CD4-positive, alpha-beta T cell treated with Interleukin-12 subunit alpha and Interleukin-12 subunit beta, for 1 hour (primary cell): ENCODE measurements around the gene WDR26.
"Not testable (repeated sequence)": the region's sequence is repeated elsewhere in the genome, so short reads cannot be mapped to it uniquely, and the experiment has no call there.

Experiments
- DNase-seq: peaks from one replicate; pipeline ENCODE4 v3.0.0-alpha.2; 2020

WDR26 gene

GRCh38 chr1:224433701-224434672, 610 bp downstream of the WDR26 start:
- DNase-seq, result peak; percentile 67

- DNase-seq, result peak; percentile 46
These were observed 1.4 kb downstream of the WDR26 start for GRCh38 chr1:224433041-224433691.

- peak; percentile 36 for DNase-seq
These were observed 1.9 kb downstream of the WDR26 start for GRCh38 chr1:224432672-224433040.

- DNase-seq, result no peak
These were observed 2.5 kb downstream of the WDR26 start for GRCh38 chr1:224432146-224432545.

- no peak for DNase-seq
These were observed 2.9 kb downstream of the WDR26 start for GRCh38 chr1:224431726-224432125.

DNA sequence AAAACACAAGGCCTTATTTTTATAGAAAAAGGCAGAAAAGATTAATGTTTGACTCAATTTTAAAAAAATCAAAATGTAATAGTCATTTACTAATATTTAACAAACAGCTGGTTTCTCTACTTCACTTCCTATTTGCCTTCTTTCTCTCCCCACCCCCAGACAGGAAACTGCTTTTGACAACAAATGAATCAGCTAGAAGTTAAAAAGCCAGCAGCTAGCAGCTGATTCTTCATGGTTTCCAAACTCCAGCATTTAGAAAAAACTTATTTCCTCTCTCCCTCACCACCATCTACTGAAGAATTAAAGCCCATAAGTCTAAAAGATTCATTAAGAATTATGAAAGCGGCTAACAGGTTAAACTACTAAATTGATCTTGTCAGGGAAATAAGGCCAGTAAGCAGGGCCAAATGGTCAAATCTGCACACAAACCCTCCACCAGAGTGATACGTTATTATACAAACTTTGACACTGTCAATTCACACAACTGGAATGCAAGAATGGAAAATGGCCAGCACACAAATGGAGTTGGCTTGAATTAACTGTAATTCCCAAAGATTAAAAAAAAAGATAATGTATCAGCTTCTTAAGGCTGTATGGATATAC, 4.0 kb downstream of the WDR26 start:
- DNase-seq, result peak; percentile 73

- no peak for DNase-seq
These were observed 4.8 kb downstream of the WDR26 start for GRCh38 chr1:224429616-224430326.

DNA sequence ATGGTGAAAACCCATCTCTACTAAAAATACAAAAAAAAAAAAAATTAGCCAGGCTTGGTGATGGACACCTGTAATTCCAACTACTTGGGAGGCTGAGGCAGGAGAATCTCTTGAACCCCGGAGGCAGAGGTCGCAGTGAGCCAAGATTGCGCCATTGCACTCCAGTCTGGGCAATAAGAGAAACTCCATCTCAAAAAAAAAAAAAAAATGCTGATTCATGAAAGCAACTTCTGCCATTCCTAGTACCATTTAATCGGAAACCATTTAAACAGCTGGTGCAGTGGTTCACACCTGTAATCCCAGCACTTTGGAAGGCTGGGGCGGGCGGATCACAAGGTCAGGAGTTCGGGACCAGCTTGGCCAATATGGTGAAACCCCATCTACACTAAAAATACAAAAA, 5.9 kb downstream of the WDR26 start:
- DNase-seq, result not testable (repeated sequence)

DNA sequence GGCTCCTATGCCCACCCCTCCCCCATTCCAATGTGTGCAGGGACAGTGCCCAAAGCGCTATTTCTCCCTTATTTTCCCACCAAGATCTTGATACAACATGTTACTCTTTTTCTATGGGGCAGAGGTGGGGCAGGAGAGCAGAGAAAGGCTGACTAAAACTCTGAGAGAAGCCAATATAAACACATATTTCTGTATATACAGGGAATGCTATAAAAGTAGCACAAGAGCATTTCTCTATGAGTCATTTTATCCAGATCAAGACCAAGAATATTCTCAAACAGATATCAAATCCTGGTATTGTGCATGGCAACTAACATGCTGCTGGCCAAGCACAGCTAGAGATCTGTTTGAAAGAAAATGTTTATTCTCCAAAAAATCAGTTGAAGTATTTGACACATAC, 7.3 kb downstream of the WDR26 start:
- DNase-seq, result no peak

GRCh38 chr1:224426869-224427268, 7.7 kb downstream of the WDR26 start:
- DNase-seq, result not testable (repeated sequence)

DNA sequence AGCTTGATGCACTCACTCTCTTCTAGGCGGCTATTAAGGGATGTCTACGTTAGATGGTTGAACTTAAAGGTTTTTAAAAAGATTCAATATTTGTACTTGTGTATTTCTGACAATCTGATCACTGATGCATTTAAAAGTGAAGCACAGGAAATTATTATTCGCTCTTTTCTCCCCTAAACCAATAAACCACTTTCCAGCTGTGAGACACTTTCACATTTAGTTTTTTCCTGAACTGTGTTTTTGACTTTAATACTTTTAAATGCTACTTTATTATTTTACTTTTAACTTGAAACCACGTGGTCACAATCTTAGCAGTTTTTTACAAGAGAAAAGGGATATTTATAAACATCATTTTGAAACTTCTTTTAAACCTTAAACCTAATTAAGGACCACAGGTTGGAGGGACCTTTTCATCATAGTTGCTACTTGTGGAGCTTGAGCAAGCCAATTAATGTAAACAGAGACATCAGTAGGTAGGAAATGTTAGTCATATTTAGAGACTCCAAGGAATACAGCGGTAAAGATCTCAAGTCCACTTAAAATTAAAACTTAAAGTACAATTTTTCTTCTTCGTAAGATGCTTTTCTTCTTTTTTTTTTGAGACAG, 9.2 kb downstream of the WDR26 start:
- DNase-seq, result no peak

GRCh38 chr1:224420106-224420505, 14.5 kb downstream of the WDR26 start:
- DNase-seq, result no peak

GRCh38 chr1:224411766-224412165, 22.8 kb downstream of the WDR26 start:
- no peak for DNase-seq

DNA sequence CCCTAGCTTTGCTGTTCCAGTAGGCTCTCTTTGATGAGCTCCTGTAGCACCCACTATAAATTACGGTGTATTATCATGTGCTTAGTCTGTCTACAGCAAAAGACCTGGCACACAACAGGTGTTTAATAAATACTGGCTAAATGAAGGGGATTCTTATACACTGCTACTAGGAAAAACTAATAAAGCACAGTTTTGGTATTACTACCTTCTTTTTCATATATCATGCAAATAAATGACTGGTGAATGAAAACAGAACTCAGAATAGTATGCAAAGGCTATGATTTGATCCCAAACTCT, 26.4 kb downstream of the WDR26 start:
- no peak for DNase-seq

DNA sequence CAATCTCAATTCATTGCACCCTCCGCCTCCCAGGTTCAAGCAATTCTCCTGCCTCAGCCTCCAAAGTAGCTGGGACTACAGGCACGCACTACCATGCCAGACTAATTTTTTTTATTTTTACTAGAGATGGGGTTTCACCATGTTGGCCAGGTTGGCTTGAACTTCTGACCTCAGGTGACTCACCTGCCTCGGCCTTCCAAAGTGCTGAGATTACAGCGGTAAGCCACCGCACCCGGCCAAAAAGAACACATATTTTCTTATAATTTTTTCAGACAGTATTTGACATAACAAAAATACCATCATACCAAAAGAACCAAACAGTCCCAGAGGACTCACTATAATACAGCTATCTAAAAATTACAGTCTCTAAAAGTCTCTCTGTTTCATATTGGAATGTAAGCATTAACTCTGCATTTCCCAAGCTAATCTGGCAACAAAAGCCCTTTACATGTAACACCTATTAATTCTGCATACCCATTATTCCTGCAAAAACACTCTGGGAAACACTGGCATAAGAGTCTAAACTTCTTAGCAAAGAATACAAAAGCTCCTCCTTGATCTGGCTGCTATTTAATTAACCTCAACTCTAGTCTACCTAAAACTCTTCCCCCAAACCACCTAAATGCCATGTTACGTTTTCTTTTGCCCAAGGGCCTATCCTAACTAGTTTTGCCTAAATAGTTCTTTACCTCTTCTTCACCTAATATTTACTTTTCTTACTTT, 26.9 kb downstream of the WDR26 start:
- DNase-seq, result no peak

GRCh38 chr1:224406216-224406615, 28.4 kb downstream of the WDR26 start:
- no peak for DNase-seq

- DNase-seq, result no peak
These were observed 29.0 kb downstream of the WDR26 start for GRCh38 chr1:224405604-224405970.

DNA sequence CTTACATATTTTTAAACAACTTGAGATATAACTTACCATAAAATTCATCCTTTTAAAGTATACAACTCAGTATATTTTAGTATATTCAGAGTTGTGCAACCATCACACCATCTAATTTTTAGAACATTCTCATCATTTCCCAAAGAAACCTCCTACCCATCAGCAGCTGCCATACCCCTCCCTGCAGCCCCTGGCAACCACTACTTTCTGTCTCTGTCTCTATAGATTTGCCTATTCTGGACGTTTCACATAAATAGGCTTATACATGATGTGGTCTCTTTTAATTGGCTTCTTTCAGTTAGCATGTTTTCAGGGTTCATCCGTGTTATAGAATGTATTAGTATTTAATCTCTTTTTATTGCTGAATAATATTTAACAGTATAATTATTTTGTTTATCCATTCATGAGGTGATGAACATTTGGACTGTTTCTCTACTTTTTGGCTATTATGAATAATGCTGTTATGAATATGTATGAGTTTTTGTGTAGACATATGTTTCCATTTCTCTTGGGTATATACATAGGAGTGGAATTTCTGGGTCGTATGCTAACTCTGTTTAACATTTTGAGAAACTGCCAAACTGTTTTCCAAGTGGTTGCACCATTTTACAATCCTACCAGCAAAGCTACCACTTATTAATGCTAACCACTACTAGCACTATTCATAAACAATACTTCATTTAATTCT, 29.5 kb downstream of the WDR26 start:
- DNase-seq, result no peak

GRCh38 chr1:224402472-224403036, 32.0 kb downstream of the WDR26 start:
- no peak for DNase-seq

- no peak for DNase-seq
These were observed 34.7 kb downstream of the WDR26 start for GRCh38 chr1:224399887-224400286.

GRCh38 chr1:224393294-224393693, 41.3 kb downstream of the WDR26 start:
- DNase-seq, result no peak
